GM12878 (cell line): ENCODE measurements around the gene CDX1. TPM values are rescaled to one million over a fixed set of nuclear protein-coding genes. Genes with fewer than 3 reads are reported as not detected.

Source experiments
- CBX3 ChIP-seq: fragments of 200-600 bp; sonication (generic); IDR thresholded peaks from 2 replicates; pipeline ENCODE4 v1.6.1; 2016; ENCODE audit warnings: low read depth, borderline replicate concordance
- CBX5 ChIP-seq: sonication (generic); IDR thresholded peaks from 2 replicates; pipeline ENCODE4 v1.6.1; 2016; ENCODE audit warnings: low read depth, moderate library complexity, mild to moderate bottlenecking, inconsistent platforms
- CREM ChIP-seq: IDR thresholded peaks from 2 replicates; pipeline ENCODE4 v1.6.1; 2014; ENCODE audit warnings: antibody characterized with exemption, low read depth
- DPF2 ChIP-seq: fragments of 450-650 bp; IDR thresholded peaks from 2 replicates; pipeline ENCODE4 v1.6.1; 2017; ENCODE audit warnings: mild to moderate bottlenecking
- E4F1 ChIP-seq: fragments of 450-650 bp; IDR thresholded peaks from 2 replicates; pipeline ENCODE4 v1.6.1; 2018; ENCODE audit warnings: borderline replicate concordance, mild to moderate bottlenecking; ENCODE audit not compliant: partially characterized antibody
- ESRRA ChIP-seq: IDR thresholded peaks from 2 replicates; pipeline ENCODE4 v1.6.1; 2012; ENCODE audit warnings: mild to moderate bottlenecking, low read length, improper control_type of control experiment
- FOS ChIP-seq: IDR thresholded peaks from 3 replicates; pipeline ENCODE4 v1.6.1; 2011; ENCODE audit warnings: borderline replicate concordance; ENCODE audit not compliant: insufficient read length; ENCODE audit errors: extremely low read depth
- HCFC1 ChIP-seq: fragments of 150-350 bp; IDR thresholded peaks from 2 replicates; pipeline ENCODE4 v1.6.1; 2014; ENCODE audit warnings: low read length
- MLLT1 ChIP-seq: fragments of 450-650 bp; IDR thresholded peaks from 2 replicates; pipeline ENCODE4 v1.6.1; 2016; ENCODE audit warnings: mild to moderate bottlenecking
- MTA3 ChIP-seq: IDR thresholded peaks from 2 replicates; pipeline ENCODE4 v1.6.1; 2012; ENCODE audit warnings: low read length, inconsistent platforms, borderline replicate concordance
- NFIC ChIP-seq: IDR thresholded peaks from 2 replicates; pipeline ENCODE4 v1.6.1; 2012; ENCODE audit warnings: low read depth, mild to moderate bottlenecking, inconsistent platforms, low read length, moderate library complexity
- PAX5 ChIP-seq: IDR thresholded peaks from 2 replicates; pipeline ENCODE4 v1.6.1; 2011; ENCODE audit warnings: low read depth, low read length, borderline replicate concordance
- PKNOX1 ChIP-seq: fragments of 450-650 bp; IDR thresholded peaks from 2 replicates; pipeline ENCODE4 v1.6.1; 2016; ENCODE audit warnings: mild to moderate bottlenecking
- POLR2A ChIP-seq: IDR thresholded peaks from 2 replicates; pipeline ENCODE4 v1.6.1; 2011; ENCODE audit warnings: low read depth, mild to moderate bottlenecking, low read length
- SP1 ChIP-seq: IDR thresholded peaks from one replicate; pipeline ENCODE4 v1.6.1; 2011; ENCODE audit warnings: low read depth, low read length
- STAT1 ChIP-seq: fragments of 450-650 bp; conservative IDR thresholded peaks from 2 replicates; pipeline ENCODE4 v1.6.1; 2014; ENCODE audit warnings: antibody characterized with exemption, mild to moderate bottlenecking
- YBX1 ChIP-seq: fragments of 450-650 bp; IDR thresholded peaks from 2 replicates; pipeline ENCODE4 v1.6.1; 2016; ENCODE audit warnings: antibody characterized with exemption
- polyA plus RNA-seq, 11 experiments: library from polyadenylated mRNA; depleted of rRNA in 4 of 11; unstranded in 6 of 11; stranded (reverse) in 5 of 11; fragments of >200 nt; fragmentation: Nextera tagmentation in 4 of 11; fragmentation: Illumina TruSeq in 1 of 11; extraction: Ambion mirVana in 4 of 11; extraction: Trizol in 1 of 11; gene quantifications; 1 replicate in 1 of 11; 2 replicates in 10 of 11; pipeline versions ENCODE4 v1.2.1 to v1.2.3, GENCODE V29; 2011 to 2016; ENCODE audit warnings: inconsistent platforms in 2 of 11, missing spikeins in 2 of 11, low read depth in 1 of 11
- total RNA-seq, 4 experiments: library from RNA; depleted of rRNA in 3 of 4; stranded (reverse); fragments of >200 nt in 3 of 4; fragmentation: Illumina TruSeq in 1 of 4; extraction: Trizol in 1 of 4; gene quantifications; 2 replicates each; pipeline versions ENCODE4 v1.2.1 to v1.2.3, GENCODE V29; 2013 to 2021
- TF ChIP-seq, protein P1 (sequence below): fragments of 450-650 bp; IDR thresholded peaks from 2 replicates; pipeline ENCODE4 v1.6.1; 2017; ENCODE audit warnings: mild to moderate bottlenecking, moderate library complexity
- TF ChIP-seq, protein P2 (sequence below): fragments of 450-650 bp; formaldehyde crosslinking; IDR thresholded peaks from 2 replicates; pipeline ENCODE4 v1.4.0; 2020; ENCODE audit warnings: mild to moderate bottlenecking, moderate library complexity

Gene CDX1
- total and polyA plus RNA-seq, 10 of the 15 experiments (the other 5 are each of a cell fraction or from before 2014, with no cell fraction given) = not detected

DNA sequence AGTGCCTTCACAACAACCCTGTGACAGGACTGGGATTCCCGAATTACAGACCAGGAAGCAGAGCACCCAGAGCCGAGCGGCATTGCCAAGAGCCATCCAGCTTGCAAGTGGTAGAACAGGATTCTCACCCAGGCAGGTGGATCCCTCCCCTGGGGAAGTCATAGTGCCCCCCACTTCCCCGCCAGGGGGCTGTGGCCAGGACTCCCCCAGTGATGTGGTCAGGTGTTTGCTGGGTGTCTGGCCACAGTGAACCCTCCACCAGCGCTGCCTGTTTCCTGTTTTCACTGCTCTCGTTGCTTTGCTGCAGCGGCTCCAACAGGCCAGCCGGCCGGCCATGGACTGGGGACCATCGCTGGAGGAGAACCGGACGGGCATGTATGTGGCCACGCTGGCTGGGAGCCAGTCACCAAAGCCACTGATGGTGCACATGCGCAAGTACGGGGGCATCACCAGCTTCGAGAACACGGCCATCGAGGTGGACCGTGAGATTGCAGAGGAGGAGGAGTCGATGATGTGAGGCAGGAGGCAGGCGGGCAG lies 42.6 kb downstream of the CDX1 start (continued):
- TF ChIP-seq, protein P1, sequence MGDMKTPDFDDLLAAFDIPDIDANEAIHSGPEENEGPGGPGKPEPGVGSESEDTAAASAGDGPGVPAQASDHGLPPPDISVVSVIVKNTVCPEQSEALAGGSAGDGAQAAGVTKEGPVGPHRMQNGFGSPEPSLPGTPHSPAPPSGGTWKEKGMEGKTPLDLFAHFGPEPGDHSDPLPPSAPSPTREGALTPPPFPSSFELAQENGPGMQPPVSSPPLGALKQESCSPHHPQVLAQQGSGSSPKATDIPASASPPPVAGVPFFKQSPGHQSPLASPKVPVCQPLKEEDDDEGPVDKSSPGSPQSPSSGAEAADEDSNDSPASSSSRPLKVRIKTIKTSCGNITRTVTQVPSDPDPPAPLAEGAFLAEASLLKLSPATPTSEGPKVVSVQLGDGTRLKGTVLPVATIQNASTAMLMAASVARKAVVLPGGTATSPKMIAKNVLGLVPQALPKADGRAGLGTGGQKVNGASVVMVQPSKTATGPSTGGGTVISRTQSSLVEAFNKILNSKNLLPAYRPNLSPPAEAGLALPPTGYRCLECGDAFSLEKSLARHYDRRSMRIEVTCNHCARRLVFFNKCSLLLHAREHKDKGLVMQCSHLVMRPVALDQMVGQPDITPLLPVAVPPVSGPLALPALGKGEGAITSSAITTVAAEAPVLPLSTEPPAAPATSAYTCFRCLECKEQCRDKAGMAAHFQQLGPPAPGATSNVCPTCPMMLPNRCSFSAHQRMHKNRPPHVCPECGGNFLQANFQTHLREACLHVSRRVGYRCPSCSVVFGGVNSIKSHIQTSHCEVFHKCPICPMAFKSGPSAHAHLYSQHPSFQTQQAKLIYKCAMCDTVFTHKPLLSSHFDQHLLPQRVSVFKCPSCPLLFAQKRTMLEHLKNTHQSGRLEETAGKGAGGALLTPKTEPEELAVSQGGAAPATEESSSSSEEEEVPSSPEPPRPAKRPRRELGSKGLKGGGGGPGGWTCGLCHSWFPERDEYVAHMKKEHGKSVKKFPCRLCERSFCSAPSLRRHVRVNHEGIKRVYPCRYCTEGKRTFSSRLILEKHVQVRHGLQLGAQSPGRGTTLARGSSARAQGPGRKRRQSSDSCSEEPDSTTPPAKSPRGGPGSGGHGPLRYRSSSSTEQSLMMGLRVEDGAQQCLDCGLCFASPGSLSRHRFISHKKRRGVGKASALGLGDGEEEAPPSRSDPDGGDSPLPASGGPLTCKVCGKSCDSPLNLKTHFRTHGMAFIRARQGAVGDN = no peak
- TF ChIP-seq YBX1 = no peak
- no peak for TF ChIP-seq SP1
- no peak for TF ChIP-seq CBX3
- TF ChIP-seq, protein P2, sequence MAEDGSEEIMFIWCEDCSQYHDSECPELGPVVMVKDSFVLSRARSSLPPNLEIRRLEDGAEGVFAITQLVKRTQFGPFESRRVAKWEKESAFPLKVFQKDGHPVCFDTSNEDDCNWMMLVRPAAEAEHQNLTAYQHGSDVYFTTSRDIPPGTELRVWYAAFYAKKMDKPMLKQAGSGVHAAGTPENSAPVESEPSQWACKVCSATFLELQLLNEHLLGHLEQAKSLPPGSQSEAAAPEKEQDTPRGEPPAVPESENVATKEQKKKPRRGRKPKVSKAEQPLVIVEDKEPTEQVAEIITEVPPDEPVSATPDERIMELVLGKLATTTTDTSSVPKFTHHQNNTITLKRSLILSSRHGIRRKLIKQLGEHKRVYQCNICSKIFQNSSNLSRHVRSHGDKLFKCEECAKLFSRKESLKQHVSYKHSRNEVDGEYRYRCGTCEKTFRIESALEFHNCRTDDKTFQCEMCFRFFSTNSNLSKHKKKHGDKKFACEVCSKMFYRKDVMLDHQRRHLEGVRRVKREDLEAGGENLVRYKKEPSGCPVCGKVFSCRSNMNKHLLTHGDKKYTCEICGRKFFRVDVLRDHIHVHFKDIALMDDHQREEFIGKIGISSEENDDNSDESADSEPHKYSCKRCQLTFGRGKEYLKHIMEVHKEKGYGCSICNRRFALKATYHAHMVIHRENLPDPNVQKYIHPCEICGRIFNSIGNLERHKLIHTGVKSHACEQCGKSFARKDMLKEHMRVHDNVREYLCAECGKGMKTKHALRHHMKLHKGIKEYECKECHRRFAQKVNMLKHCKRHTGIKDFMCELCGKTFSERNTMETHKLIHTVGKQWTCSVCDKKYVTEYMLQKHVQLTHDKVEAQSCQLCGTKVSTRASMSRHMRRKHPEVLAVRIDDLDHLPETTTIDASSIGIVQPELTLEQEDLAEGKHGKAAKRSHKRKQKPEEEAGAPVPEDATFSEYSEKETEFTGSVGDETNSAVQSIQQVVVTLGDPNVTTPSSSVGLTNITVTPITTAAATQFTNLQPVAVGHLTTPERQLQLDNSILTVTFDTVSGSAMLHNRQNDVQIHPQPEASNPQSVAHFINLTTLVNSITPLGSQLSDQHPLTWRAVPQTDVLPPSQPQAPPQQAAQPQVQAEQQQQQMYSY (CRISPR knock-in tag) = no peak
- no peak for TF ChIP-seq CBX5
- peak; percentile 66 for TF ChIP-seq MLLT1
- no peak for TF ChIP-seq MTA3
- peak; percentile 45; the same call in 1 of the 2 replicates for TF ChIP-seq DPF2
- no peak for TF ChIP-seq CREM
- no peak for TF ChIP-seq E4F1
- no peak for TF ChIP-seq POLR2A
- TF ChIP-seq HCFC1 = no peak
- TF ChIP-seq STAT1 = no peak
- no peak for TF ChIP-seq ESRRA
- no peak for TF ChIP-seq PAX5
- no peak for TF ChIP-seq NFIC
- TF ChIP-seq FOS = no peak
- no peak for TF ChIP-seq PKNOX1
